K562 (cell line): ENCODE results near the gene SLC35G6. TPM values are rescaled to one million over a fixed set of nuclear protein-coding genes. Genes with fewer than 3 reads are reported as not detected.

Experiments
- ELF4 ChIP-seq: fragments of 450-650 bp; formaldehyde crosslinking; IDR thresholded peaks from 2 replicates; pipeline ENCODE4 v1.4.0; 2022; ENCODE audit warnings: missing genetic modification characterization
- HDAC3 ChIP-seq: fragments of 450-650 bp; IDR thresholded peaks from 2 replicates; pipeline ENCODE4 v1.6.1; 2018; ENCODE audit warnings: borderline replicate concordance, mild to moderate bottlenecking, moderate library complexity; ENCODE audit not compliant: partially characterized antibody
- L3MBTL2 ChIP-seq: fragments of 450-650 bp; IDR thresholded peaks from 2 replicates; pipeline ENCODE4 v1.6.1; 2016; ENCODE audit warnings: mild to moderate bottlenecking, moderate library complexity
- MTA2 ChIP-seq: fragments of 450-650 bp; IDR thresholded peaks from 2 replicates; pipeline ENCODE4 v1.6.1; 2016; ENCODE audit warnings: low read depth
- PRDM10 ChIP-seq: fragments of 450-650 bp; IDR thresholded peaks from 2 replicates; pipeline ENCODE4 v1.6.1; 2018; ENCODE audit not compliant: partially characterized antibody
- STAG1 ChIP-seq: sonication (generic); formaldehyde crosslinking; IDR thresholded peaks from 2 replicates; pipeline ENCODE4 v1.5.0; 2020; ENCODE audit warnings: missing genetic modification reagents, borderline replicate concordance
- STAT5B ChIP-seq: fragments of 250-450 bp; sonication (Bioruptor Pico); IDR thresholded peaks from 2 replicates; pipeline ENCODE4 v1.8.0; 2021; ENCODE audit warnings: mild to moderate bottlenecking, inconsistent platforms
- ZBTB40 ChIP-seq, 2 experiments: fragments of 450-650 bp in 1 of 2; sonication (generic) in 1 of 2; formaldehyde crosslinking in 1 of 2; IDR thresholded peaks; 2 replicates each; pipeline versions ENCODE4 v1.7.1 to v1.9.0; 2016 to 2022; ENCODE audit warnings: inconsistent platforms in 1 of 2, mild to moderate bottlenecking in 1 of 2, missing genetic modification reagents in 1 of 2
- polyA plus RNA-seq, 8 experiments: library from polyadenylated mRNA; depleted of rRNA in 4 of 8; stranded (reverse) in 5 of 8; unstranded in 3 of 8; fragments of >200 nt; fragmentation: Nextera tagmentation in 2 of 8; fragmentation: Illumina TruSeq in 1 of 8; extraction: Ambion mirVana in 2 of 8; extraction: Trizol in 1 of 8; gene quantifications; 2 replicates each; pipeline versions ENCODE4 v1.2.1 to v1.2.3, GENCODE V29; 2011 to 2014; ENCODE audit warnings: inconsistent platforms in 1 of 8, missing spikeins in 1 of 8
- total RNA-seq, 7 experiments: library from RNA; depleted of rRNA in 6 of 7; stranded (reverse); fragments of >200 nt in 6 of 7; fragmentation: Illumina TruSeq in 2 of 7; extraction: Trizol in 2 of 7; gene quantifications; 2 replicates each; pipeline versions ENCODE4 v1.2.1 to v1.2.3, GENCODE V29; 2011 to 2021; ENCODE audit warnings: low replicate concordance in 1 of 7

The SLC35G6 gene
- total and polyA plus RNA-seq, 9 of the 15 experiments (the other 6 are each of a cell fraction or from before 2014, with no cell fraction given), result not detected

- TF ChIP-seq ZBTB40 (IDR thresholded peaks at IDR 0.05) (no peak), ZBTB40 (CRISPR knock-in tag; IDR thresholded peaks at IDR 0.05) (no peak), STAG1 (CRISPR knock-in tag) (no peak), MTA2 (no peak), L3MBTL2 (no peak), ELF4 (CRISPR knock-in tag) (no peak), PRDM10 (no peak), STAT5B (no peak), HDAC3 (no peak)
Measured at GRCh38 chr17:7512824-7513540, 31.7 kb downstream of the SLC35G6 start (continued).
